Cardiac ventricle fibroblast (primary cell): ENCODE data around the gene KLF11. TPM values are rescaled to one million over a fixed set of nuclear protein-coding genes. Genes with fewer than 3 reads are reported as not detected.

ENCODE experiments used
- total RNA-seq: library from RNA; depleted of rRNA; stranded (reverse); fragments of >200 nt; gene quantifications from 2 replicates; pipeline ENCODE4 v1.2.3, GENCODE V29; 2015

Gene KLF11
- 3.7 and 7.1 TPM in 2 replicates for total RNA-seq

DNA sequence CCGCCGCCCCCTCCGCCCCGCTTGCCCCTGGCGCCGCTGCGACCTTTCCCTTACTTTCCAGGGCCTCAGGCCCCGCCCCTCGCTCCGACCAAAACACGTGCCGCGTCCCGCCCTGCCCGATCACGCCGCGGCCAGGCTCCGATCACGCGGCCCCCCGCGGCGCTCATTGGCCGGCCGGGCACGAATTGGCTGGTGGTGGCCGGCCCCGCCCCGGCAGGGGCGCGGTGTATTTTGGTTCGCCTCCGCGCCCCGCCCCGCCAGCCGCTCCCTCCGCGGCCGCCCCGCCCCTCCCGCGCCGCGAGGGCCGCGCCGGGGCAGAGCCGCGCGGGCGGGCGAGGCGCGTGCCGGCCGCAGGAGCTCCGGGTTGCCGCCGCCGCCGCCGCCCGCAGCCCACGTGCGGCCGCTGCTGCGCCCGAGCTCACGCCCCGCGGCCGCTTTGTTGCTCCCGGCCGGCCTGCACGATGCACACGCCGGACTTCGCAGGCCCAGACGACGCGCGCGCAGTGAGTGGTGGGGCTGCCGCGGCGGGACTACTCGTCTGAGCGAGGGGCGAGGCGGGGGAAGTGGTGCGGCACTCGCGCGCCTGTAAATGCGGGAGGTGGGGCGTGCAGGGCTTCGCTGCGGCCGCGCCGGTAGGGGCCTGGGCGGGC lies at the start of gene KLF11:
Gene KLF11, plus strand, starts transcription at position 295 of the 650 bp plus-strand sequence. Its CDS starts 167 bp downstream, at position 462.

DNA sequence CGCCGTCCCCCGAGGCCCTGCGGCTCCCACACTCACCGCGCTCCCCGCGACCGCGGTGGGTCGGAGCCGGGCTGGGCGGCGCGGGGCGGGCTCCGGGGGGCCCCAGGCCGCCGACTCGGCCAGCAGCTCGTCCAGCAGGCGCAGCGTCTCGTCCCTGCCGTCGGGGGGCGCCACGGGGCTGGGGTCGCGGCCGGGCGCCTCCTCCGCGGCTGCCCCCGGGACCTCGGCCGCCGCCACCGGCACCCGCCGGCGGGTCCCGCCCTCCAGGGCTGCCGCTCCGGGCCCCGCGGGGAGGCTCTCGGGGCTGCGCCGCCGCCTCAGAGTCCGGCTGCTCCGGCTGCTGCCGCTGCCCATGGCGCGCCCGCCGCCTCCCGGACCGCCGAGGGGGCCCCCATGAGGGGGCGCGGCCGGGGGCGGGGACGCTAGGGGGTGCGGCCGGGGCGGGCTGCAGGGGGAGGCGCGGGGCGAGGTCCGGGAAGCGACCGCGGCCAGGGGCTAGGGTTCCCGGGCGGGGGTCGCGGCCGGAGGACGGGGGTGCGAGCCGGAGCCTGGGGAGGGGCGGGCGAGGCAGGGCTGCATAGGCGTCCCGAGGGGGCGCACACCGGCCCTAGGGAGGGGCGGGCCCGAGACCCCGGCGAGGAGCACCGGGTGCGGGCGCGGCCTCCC lies 36.7 kb downstream of the KLF11 start, which contains the start of gene CYS1:
Gene CYS1, minus strand, starts transcription at position 542 of the 666 bp plus-strand sequence. Its CDS starts 188 bp downstream, at position 354.

Other genes with a start within 250 kb of the KLF11 start
- 9.4 and 10.0 TPM in 2 replicates for gene TAF1B, start 200.1 kb upstream of the KLF11 start, total RNA-seq
- not detected in 2 replicates for gene GRHL1, start 91.9 kb upstream of the KLF11 start, total RNA-seq
- 1.2 and 2.1 TPM in 2 replicates for gene CYS1, start 36.9 kb downstream of the KLF11 start, total RNA-seq
- gene RRM2, start 79.2 kb downstream of the KLF11 start, total RNA-seq = 4.6 and 5.9 TPM in 2 replicates